Bronchial epithelial cell (primary cell): ENCODE results near the gene IGF1R. TPM values are rescaled to one million over a fixed set of nuclear protein-coding genes. Genes with fewer than 3 reads are reported as not detected.
A peak's percentile ranks its signal among the peaks of the same experiment; 100 is the strongest.

Experiments used
- DNase-seq: peaks from one replicate; pipeline ENCODE4 v3.0.0-alpha.2; 2010; ENCODE audit warnings: low read depth
- FAIRE-seq: peaks from 2 replicates; lab custom pipeline; 2011; peaks lifted over from hg19 to GRCh38; lab: Jason Lieb, UNC
- H3K27me3 ChIP-seq: 2 replicates; pipeline ENCODE4 v1.5.1; 2011; ENCODE audit warnings: low read length; ENCODE audit not compliant: control insufficient read depth, insufficient read depth
- H3K36me3 ChIP-seq: 2 replicates; pipeline ENCODE4 v1.5.1; 2011; ENCODE audit warnings: low read length; ENCODE audit not compliant: control insufficient read depth, insufficient read depth
- H3K4me3 ChIP-seq: 2 replicates; pipeline ENCODE4 v1.5.1; 2011; ENCODE audit warnings: mild to moderate bottlenecking, low read depth, low read length, control low read depth
- CTCF ChIP-seq: IDR thresholded peaks from 2 replicates; pipeline ENCODE4 v1.5.1; 2011; ENCODE audit warnings: mild to moderate bottlenecking, moderate library complexity, low read length, control low read depth, inconsistent platforms; ENCODE audit not compliant: insufficient read depth, severe bottlenecking
- total RNA-seq: library from RNA; depleted of rRNA; stranded (reverse); fragments of >200 nt; gene quantifications from 2 replicates; pipeline ENCODE4 v1.2.1, GENCODE V29; 2014

Gene IGF1R
- total RNA-seq, 1 donor from 2014 or later = 39.5 TPM

- Histone ChIP-seq H3K36me3 (no peaks in the 10 kb centered on the region), H3K4me3 (no peak overlapping the region), H3K27me3 (no peaks in the 10 kb centered on the region)
- no peak for FAIRE-seq
- TF ChIP-seq CTCF = no peak
- DNase-seq = peak; percentile 50
These were observed 218.2 kb downstream of the IGF1R start for GRCh38 chr15:98866511-98866910.

- no peak overlapping the region for H3K4me3 ChIP-seq
- H3K36me3 ChIP-seq = no peaks in the 10 kb centered on the region
- FAIRE-seq = no peak
- DNase-seq = peak; percentile 79
- TF ChIP-seq CTCF = no peak
- H3K27me3 ChIP-seq = no peaks in the 10 kb centered on the region
These were observed 220.2 kb downstream of the IGF1R start for GRCh38 chr15:98868564-98868963.

- no peaks in the 10 kb centered on the region for H3K27me3 ChIP-seq
- H3K4me3 ChIP-seq = no peak overlapping the region
- FAIRE-seq = no peak
- no peaks in the 10 kb centered on the region for H3K36me3 ChIP-seq
- no peak for TF ChIP-seq CTCF
- DNase-seq = no peak
These were observed 222.4 kb downstream of the IGF1R start for GRCh38 chr15:98870788-98871187.

GRCh38 chr15:98872774-98873173 is 224.4 kb downstream of the IGF1R start:
- no peak overlapping the region for H3K4me3 ChIP-seq
- no peaks in the 10 kb centered on the region for H3K27me3 ChIP-seq
- DNase-seq (peak; percentile 43), FAIRE-seq (no peak)
- TF ChIP-seq CTCF = no peak
- H3K36me3 ChIP-seq = no peaks in the 10 kb centered on the region

- Histone ChIP-seq H3K4me3 (peak overlapping the region; percentile 1), H3K36me3 (no peaks in the 10 kb centered on the region), H3K27me3 (no peaks in the 10 kb centered on the region)
- DNase-seq (peak; percentile 89), FAIRE-seq (no peak)
- no peak for TF ChIP-seq CTCF
These were observed 225.3 kb downstream of the IGF1R start for GRCh38 chr15:98873441-98874218.

GRCh38 chr15:98874370-98874769 is 226.0 kb downstream of the IGF1R start:
- H3K36me3 ChIP-seq = no peaks in the 10 kb centered on the region
- H3K4me3 ChIP-seq = no peak overlapping the region
- no peaks in the 10 kb centered on the region for H3K27me3 ChIP-seq
- FAIRE-seq = no peak
- no peak for TF ChIP-seq CTCF
- no peak for DNase-seq
